Measurements from ENCODE around the gene SPC25. TPM values are rescaled to one million over a fixed set of nuclear protein-coding genes. Genes with fewer than 3 reads are reported as not detected.

Gene SPC25
- total RNA-seq, 1 donor from 2014 or later = 0.50 TPM

DNA sequence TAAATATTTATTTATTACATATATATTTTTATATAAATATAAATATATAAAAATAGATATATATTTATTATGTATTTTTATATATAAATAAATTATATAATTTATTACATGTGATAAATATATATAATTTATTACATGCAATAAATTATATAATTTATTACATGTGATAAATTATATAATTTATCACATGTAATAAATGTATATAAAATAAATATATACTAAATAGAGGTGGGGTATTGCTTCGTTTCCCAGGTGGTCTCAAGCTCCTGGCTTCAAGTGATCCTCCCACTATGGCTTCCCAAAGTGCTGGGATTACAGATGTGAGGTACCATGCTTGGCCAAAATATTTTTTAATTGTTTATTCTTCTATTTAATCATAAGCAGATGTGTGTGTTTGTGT, 7.2 kb upstream of the SPC25 start:
- intact Hi-C loops (cut with DNase I) = no loop called here
- ATAC-seq = no peak
- no peak for DNase-seq

DNA sequence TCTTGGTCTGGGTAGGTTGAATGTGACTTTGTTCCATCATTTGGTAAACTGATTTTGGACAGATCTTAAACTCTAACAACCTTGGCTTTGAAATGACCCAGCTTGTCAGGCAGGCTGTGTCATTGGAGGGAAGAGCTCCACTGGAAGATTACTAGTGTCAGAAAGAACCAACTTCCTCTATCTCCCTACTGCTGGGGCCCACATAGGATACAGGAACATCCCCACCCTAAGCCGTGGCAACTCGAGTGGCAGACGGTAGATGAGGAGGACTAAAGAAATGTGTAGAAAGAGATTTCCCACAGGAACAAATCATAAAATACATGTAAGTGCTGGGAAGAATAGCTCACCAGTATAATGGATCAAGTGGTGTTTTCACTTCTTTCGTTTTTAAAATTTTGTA, 6.6 kb upstream of the SPC25 start:
- intact Hi-C loops (cut with DNase I) = no loop called here
- no peak overlapping the region for H3K27ac ChIP-seq
- no peaks in the 10 kb centered on the region for H3K27me3 ChIP-seq (ENCODE audit: low read depth)
- TF ChIP-seq CTCF (IDR thresholded peaks at IDR 0.05) = no peak
- no peak for DNase-seq
- no peaks in the 10 kb centered on the region for H3K4me1 ChIP-seq
- H3K9me3 ChIP-seq = no peaks in the 10 kb centered on the region
- H3K4me3 ChIP-seq = no peak overlapping the region
- no peak for ATAC-seq
- no peaks in the 10 kb centered on the region for H3K36me3 ChIP-seq

More for the DNA sequence above, 7.2 kb upstream of the SPC25 start:
- Histone ChIP-seq H3K9me3 (no peaks in the 10 kb centered on the region), H3K4me1 (no peaks in the 10 kb centered on the region), H3K27me3 (ENCODE audit: low read depth) (no peaks in the 10 kb centered on the region), H3K4me3 (no peak overlapping the region), H3K36me3 (no peaks in the 10 kb centered on the region), H3K27ac (no peak overlapping the region)
- TF ChIP-seq CTCF (IDR thresholded peaks at IDR 0.05) = no peak

GRCh38 chr2:168895771-168896170, 5.5 kb upstream of the SPC25 start:
- H3K4me1 ChIP-seq = peaks cover under 1% of the 10 kb centered on the region

GRCh38 chr2:168894720-168895119, 4.5 kb upstream of the SPC25 start:
- ATAC-seq = no peak
- Histone ChIP-seq H3K27ac (no peak overlapping the region), H3K4me3 (no peak overlapping the region), H3K27me3 (ENCODE audit: low read depth) (no peaks in the 10 kb centered on the region), H3K9me3 (no peaks in the 10 kb centered on the region), H3K4me1 (peaks cover 11% of the 10 kb centered on the region), H3K36me3 (no peaks in the 10 kb centered on the region)
- no peak for TF ChIP-seq CTCF (IDR thresholded peaks at IDR 0.05)
- no peak for DNase-seq
- intact Hi-C loops (cut with DNase I) = no loop called here

More at GRCh38 chr2:168895771-168896170, 5.5 kb upstream of the SPC25 start:
- H3K27ac ChIP-seq = no peak overlapping the region
- no peaks in the 10 kb centered on the region for H3K27me3 ChIP-seq (ENCODE audit: low read depth)
- no peak overlapping the region for H3K4me3 ChIP-seq
- no peak for TF ChIP-seq CTCF (IDR thresholded peaks at IDR 0.05)
- intact Hi-C loops (cut with DNase I) = no loop called here
- ATAC-seq = no peak
- no peak for DNase-seq
- no peaks in the 10 kb centered on the region for H3K9me3 ChIP-seq
- H3K36me3 ChIP-seq = no peaks in the 10 kb centered on the region

DNA sequence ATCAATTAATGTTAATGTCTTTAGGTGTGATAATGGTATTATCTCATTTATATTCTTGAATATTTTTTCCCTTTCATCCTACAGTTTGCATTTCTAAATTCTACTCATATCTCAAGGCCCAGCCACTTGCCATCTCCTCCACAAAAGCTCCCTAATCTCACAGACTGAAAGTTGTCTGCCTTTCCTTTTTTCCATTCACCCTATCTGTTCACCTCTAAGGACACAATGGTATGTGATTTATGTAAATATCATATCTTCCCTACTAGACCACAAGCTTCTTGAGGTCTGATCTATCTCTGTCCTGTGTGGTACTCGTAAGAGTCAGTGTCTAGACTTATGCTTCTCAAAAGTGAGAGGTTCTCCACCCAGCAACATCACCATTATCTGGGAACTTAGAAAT, 3.9 kb upstream of the SPC25 start:
- Histone ChIP-seq H3K27ac (no peak overlapping the region), H3K36me3 (no peaks in the 10 kb centered on the region), H3K4me3 (no peak overlapping the region), H3K4me1 (peaks cover 12% of the 10 kb centered on the region), H3K27me3 (ENCODE audit: low read depth) (no peaks in the 10 kb centered on the region), H3K9me3 (no peaks in the 10 kb centered on the region)
- TF ChIP-seq CTCF (IDR thresholded peaks at IDR 0.05) = no peak
- DNase-seq (no peak), ATAC-seq (no peak)
- intact Hi-C loops (cut with DNase I) = no loop called here

DNA sequence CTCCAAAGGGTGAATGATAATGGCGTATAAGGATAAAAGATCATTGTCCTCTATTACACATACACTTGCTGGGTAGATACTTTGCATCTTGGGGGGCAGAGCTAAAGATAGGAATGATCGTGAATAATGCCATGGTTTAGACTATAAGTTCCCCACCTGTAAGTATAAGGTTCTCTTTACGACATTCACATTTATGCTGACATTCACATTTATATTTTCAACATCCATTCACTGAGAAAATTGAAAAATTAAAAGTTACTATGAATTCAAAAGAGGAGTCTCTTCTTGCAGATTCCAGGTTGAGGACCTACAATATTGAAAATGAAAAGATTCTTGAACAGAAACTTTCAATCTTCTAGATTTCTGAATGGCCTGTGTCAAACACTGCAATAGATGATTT, 2.1 kb upstream of the SPC25 start:
- H3K27me3 ChIP-seq (ENCODE audit: low read depth) = no peaks in the 10 kb centered on the region
- H3K27ac ChIP-seq = no peak overlapping the region
- intact Hi-C loops (cut with DNase I) = no loop called here
- no peaks in the 10 kb centered on the region for H3K9me3 ChIP-seq
- H3K4me3 ChIP-seq = no peak overlapping the region
- H3K36me3 ChIP-seq = no peaks in the 10 kb centered on the region
- ATAC-seq (no peak), DNase-seq (no peak)
- H3K4me1 ChIP-seq = peaks cover 12% of the 10 kb centered on the region
- no peak for TF ChIP-seq CTCF (IDR thresholded peaks at IDR 0.05)
